Type B pancreatic cell (in vitro differentiated cells): Measurements from ENCODE around the gene KARS1. TPM values are rescaled to one million over a fixed set of nuclear protein-coding genes. Genes with fewer than 3 reads are reported as not detected.

Experiments used
- DNase-seq: peaks from one replicate; pipeline ENCODE4 v3.0.0; 2021; ENCODE audit warnings: mixed read lengths; ENCODE audit not compliant: unreplicated experiment; ENCODE audit errors: extremely low spot score
- H3K27ac Mint-ChIP-seq: 2 replicates; pipeline ENCODE4 v1.8.0; 2021; ENCODE audit warnings: mild to moderate bottlenecking, mixed read lengths
- H3K27me3 Mint-ChIP-seq: 2 replicates; pipeline ENCODE4 v1.8.0; 2021; ENCODE audit warnings: mixed read lengths
- H3K36me3 Mint-ChIP-seq: 2 replicates; pipeline ENCODE4 v1.8.0; 2021; ENCODE audit warnings: mixed read lengths
- H3K4me1 Mint-ChIP-seq: one replicate; pipeline ENCODE4 v1.8.0; 2021; ENCODE audit warnings: mixed read lengths; ENCODE audit not compliant: unreplicated experiment
- H3K4me3 Mint-ChIP-seq: 2 replicates; pipeline ENCODE4 v1.8.0; 2021; ENCODE audit warnings: mild to moderate bottlenecking, mixed read lengths
- H3K9me3 Mint-ChIP-seq: 2 replicates; pipeline ENCODE4 v1.8.0; 2021; ENCODE audit warnings: mixed read lengths
- CTCF ChIP-seq: fragments of 200-600 bp; sonication (generic); conservative IDR thresholded peaks from 2 replicates; pipeline ENCODE4 v1.5.0; 2021; ENCODE audit warnings: antibody characterized with exemption, mild to moderate bottlenecking
- total RNA-seq: library from RNA; stranded (reverse); gene quantifications from 2 replicates; pipeline ENCODE4 v1.2.1, GENCODE V29; 2021; ENCODE audit warnings: low replicate concordance

Gene KARS1
- total RNA-seq, 1 donor from 2014 or later, result 129 TPM

- H3K4me3 Mint-ChIP-seq, result no peak within 1 kb of the TSS
- H3K36me3 Mint-ChIP-seq, result peaks cover under 1% of the 10 kb centered on the region
- H3K27ac Mint-ChIP-seq, result no peak within 1 kb of the TSS
- no peak for DNase-seq
- no peak for TF ChIP-seq CTCF
- no peaks in the 10 kb centered on the region for H3K27me3 Mint-ChIP-seq
- no peaks in the 10 kb centered on the region for H3K4me1 Mint-ChIP-seq
- H3K9me3 Mint-ChIP-seq, result no peaks in the 10 kb centered on the region
Measured at GRCh38 chr16:75676909-75677308, 29.4 kb upstream of the KARS1 start, which contains the start of gene CPHXL2. TSS of gene CPHXL2 (minus strand) at chr16:75677009. CDS start at chr16:75676999, 10 bp downstream.

GRCh38 chr16:75667503-75667902 is 20.0 kb upstream of the KARS1 start:
- no peaks in the 10 kb centered on the region for H3K4me1 Mint-ChIP-seq
- no peak overlapping the region for H3K27ac Mint-ChIP-seq
- no peak for TF ChIP-seq CTCF
- no peaks in the 10 kb centered on the region for H3K27me3 Mint-ChIP-seq
- H3K36me3 Mint-ChIP-seq, result no peaks in the 10 kb centered on the region
- no peak for DNase-seq
- no peak overlapping the region for H3K4me3 Mint-ChIP-seq
- peaks cover 4% of the 10 kb centered on the region for H3K9me3 Mint-ChIP-seq

GRCh38 chr16:75660726-75661302 is 13.3 kb upstream of the KARS1 start:
- DNase-seq, result no peak
- TF ChIP-seq CTCF, result no peak
- Mint-ChIP-seq H3K4me3 (no peak overlapping the region), H3K27me3 (no peaks in the 10 kb centered on the region), H3K9me3 (peaks cover 1% of the 10 kb centered on the region), H3K27ac (no peak overlapping the region), H3K36me3 (peaks cover 21% of the 10 kb centered on the region), H3K4me1 (no peaks in the 10 kb centered on the region)

GRCh38 chr16:75660321-75660720 is 12.9 kb upstream of the KARS1 start:
- no peak overlapping the region for H3K4me3 Mint-ChIP-seq
- H3K36me3 Mint-ChIP-seq, result peaks cover 23% of the 10 kb centered on the region
- no peak for DNase-seq
- TF ChIP-seq CTCF, result no peak
- H3K27ac Mint-ChIP-seq, result no peak overlapping the region
- H3K9me3 Mint-ChIP-seq, result no peaks in the 10 kb centered on the region
- no peaks in the 10 kb centered on the region for H3K27me3 Mint-ChIP-seq
- H3K4me1 Mint-ChIP-seq, result no peaks in the 10 kb centered on the region

- Mint-ChIP-seq H3K4me1 (no peaks in the 10 kb centered on the region), H3K36me3 (peaks cover 27% of the 10 kb centered on the region), H3K27ac (no peak overlapping the region), H3K27me3 (no peaks in the 10 kb centered on the region), H3K9me3 (no peaks in the 10 kb centered on the region), H3K4me3 (no peak overlapping the region)
- TF ChIP-seq CTCF, result no peak
- DNase-seq, result no peak
Measured at GRCh38 chr16:75658175-75658574, 10.7 kb upstream of the KARS1 start.

GRCh38 chr16:75653922-75654321 is 6.5 kb upstream of the KARS1 start:
- no peak for TF ChIP-seq CTCF
- H3K36me3 Mint-ChIP-seq, result peaks cover 33% of the 10 kb centered on the region
- peaks cover 23% of the 10 kb centered on the region for H3K4me1 Mint-ChIP-seq
- H3K27ac Mint-ChIP-seq, result no peak overlapping the region
- no peak overlapping the region for H3K4me3 Mint-ChIP-seq
- H3K9me3 Mint-ChIP-seq, result no peaks in the 10 kb centered on the region
- no peaks in the 10 kb centered on the region for H3K27me3 Mint-ChIP-seq
- DNase-seq, result no peak
